GM18868 (cell line): ENCODE data around the gene NFIC.
"Not testable (repeated sequence)": the region's sequence is repeated elsewhere in the genome, so short reads cannot be mapped to it uniquely, and the experiment has no call there.

ENCODE experiments used
- ATAC-seq: cut with Tn5 transposase; IDR thresholded peaks from one replicate; pipeline ENCODE4 v1.9.1; 2021; ENCODE audit warnings: mild to moderate bottlenecking, moderate library complexity; ENCODE audit not compliant: unreplicated experiment

The NFIC gene

DNA sequence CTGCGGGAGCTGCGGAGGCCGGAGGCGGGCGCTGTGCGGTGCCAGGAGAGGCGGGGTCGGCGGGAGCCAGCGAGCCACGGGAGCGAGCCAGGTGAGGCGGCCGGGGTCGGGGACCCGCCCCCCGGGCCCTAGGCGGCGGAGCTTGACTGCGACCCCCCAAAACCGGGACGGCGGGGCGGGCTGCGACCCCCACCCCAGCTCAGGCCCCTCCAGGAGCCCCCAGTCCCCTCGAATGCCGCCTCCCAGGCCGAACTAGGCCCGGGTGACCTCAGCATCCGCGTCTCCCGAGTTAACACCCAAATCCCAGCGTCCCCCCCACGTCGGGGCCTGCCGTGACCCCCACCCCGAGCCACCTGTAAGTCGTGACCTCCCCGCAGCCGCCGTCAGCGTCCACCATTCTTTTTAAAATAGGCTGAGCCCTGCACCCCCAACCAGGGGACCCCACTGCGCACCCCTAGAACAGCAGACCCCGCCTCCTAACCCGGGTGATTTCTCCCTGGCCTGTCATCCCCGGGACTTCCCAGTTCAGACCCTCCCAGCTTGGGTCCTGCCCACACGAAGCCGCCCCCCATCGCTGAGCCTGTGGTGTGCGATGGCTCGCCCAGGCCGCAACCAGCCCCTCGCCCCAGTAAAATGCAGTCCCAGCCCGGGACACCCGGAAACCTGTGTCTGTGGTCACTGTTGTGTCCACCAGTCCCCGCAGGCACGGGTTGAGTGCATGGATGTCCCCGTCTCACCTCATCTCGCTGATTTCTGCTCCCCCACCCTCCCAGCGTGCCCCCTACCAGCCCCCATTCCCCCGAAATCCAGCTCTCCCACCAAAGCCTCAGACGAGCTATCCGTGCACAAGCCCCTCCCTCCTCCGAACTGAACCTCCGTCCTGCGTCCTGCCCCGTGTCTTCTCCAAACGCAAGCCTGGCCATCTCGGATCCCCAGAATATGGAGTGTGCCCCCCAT lies 140.3 kb downstream of the NFIC start:
- peak; percentile 13 for ATAC-seq

- no peak for ATAC-seq
Observed at GRCh38 chr19:3507371-3508120, 141.2 kb downstream of the NFIC start.

GRCh38 chr19:3508121-3508661 lies 141.8 kb downstream of the NFIC start:
- ATAC-seq: not testable (repeated sequence)

- ATAC-seq: no peak
Observed at GRCh38 chr19:3508771-3509535, 142.6 kb downstream of the NFIC start.

DNA sequence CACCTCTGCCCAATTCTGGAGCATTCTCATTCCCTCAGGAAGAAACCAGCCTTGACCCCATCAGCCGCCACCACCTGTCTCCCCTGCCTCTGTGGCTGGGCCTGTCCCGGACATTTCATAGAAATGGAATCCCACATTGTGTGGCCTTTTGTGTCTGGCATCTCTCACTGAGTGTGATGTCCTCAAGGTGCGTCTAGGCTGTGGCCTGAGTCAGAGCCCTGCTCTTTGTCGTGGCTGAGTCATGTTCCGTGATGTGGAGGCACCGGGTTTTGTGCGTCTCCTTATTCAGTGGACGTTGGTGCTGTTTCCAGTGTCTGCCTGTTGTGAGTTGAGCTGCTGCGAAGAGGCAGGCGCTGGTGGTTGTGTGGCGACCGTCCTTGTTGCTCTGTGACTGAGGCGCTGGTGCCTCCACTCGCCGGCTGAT lies 143.2 kb downstream of the NFIC start:
- no peak for ATAC-seq

GRCh38 chr19:3510727-3511126 lies 144.3 kb downstream of the NFIC start:
- ATAC-seq: no peak

GRCh38 chr19:3511506-3512251 lies 145.3 kb downstream of the NFIC start:
- ATAC-seq: no peak

GRCh38 chr19:3512562-3513228 lies 146.3 kb downstream of the NFIC start:
- no peak for ATAC-seq

GRCh38 chr19:3513229-3514140 lies 147.1 kb downstream of the NFIC start:
- ATAC-seq: no peak

- ATAC-seq: no peak
Observed at GRCh38 chr19:3514930-3515329, 148.5 kb downstream of the NFIC start.

DNA sequence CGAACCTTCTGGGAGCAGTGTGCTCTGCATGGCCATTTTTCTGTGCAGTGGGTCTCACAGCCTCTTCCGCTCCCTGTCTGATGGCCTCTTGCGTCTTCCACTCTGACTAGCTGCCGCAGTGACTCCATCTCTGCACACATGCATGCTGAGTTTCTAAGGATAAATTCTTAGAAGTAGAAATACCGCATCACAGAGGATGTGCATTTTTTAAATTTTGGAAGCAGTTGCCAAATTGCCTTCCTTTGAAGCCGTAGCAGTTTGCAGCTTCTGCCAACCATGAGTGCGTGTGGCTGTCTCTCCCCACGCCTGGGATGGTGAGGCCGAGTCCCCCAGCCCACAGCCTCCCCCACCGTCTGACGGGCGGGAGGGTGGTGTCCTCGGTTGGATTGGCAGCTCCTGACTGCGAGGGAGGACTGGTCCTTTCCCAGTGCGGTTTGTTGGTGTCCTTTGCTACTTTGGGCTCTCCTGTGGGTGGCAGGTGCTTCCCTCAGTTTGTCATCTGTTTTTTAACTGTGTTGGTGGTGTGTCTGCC lies 149.6 kb downstream of the NFIC start:
- ATAC-seq: no peak

DNA sequence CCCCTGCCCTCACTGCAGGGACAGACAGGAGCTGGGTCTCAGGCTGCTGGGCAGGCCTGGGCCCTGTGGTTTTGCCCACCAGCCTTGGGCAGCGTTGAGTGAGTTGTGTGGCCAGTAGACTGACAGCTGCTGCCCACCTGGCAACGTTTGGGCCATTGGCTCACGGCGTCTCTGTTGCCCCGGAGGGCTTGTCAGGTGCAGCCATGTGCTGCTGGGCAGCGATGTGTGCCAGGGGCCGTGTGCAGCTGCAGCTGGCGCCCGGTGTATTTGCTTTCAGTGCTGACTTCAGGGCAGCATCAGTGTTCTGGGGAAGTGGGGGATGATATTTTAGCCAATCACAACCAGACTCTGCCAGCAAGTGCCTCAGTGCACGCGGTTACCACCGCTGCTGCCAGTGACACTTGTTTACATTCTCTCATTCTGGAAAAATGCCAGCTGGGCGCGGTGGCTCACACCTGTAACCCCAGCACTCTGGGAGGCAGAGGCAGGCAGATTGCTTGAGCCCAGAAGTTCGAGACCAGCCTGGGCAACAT lies 150.4 kb downstream of the NFIC start:
- ATAC-seq: no peak

DNA sequence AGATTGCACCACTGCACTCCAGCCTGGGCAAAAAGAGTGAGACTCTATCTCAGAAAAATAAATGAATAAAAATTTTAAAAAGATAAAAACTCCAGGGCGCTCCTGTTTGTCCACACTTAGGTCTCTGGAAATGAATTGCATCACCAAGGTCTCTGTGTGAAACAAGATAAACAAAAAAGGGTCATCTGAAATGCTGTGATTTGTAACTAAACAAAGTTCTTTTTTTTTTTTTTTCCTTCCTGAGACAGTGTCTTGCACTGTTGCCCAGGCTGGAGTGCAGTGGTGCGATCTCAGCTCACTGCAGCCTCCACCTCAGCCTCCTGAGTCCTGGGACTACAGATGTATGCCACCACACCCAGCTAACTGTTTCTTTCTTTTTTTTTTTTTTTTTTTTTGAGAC lies 151.3 kb downstream of the NFIC start:
- ATAC-seq: no peak

DNA sequence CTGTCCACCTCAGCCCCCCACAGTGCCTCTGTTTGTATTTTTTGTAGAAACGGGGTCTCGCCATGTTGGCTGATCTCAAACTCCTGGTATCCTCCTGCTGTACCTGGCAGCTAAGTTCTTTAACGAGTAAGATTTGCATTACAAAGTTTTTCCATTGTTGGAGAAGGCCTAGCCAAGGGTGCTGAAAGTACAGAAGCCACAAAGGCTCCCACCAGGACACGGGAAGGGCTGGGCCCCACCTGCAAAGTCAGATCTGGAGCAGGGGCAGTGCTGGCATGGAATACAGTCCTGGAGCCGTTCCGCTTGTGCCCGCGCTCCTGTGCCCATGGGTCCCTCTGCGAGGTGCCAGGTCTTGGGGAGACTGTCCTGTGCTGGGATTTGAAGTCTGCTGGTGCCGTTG lies 151.9 kb downstream of the NFIC start:
- no peak for ATAC-seq

GRCh38 chr19:3518659-3519058 lies 152.3 kb downstream of the NFIC start:
- no peak for ATAC-seq
